Kidney (tissue), 14 donors: ENCODE results near the gene MYO7B. TPM values are rescaled to one million over a fixed set of nuclear protein-coding genes. Genes with fewer than 3 reads are reported as not detected.

Experiments
- DNase-seq, 5 donors: peaks; one replicate each; pipeline ENCODE4 v3.0.0-alpha.2; 2013 to 2020
- FAIRE-seq: peaks from 2 replicates; lab custom pipeline; 2012; peaks lifted over from hg19 to GRCh38; lab: Jason Lieb, UNC
- H3K27ac ChIP-seq, 2 donors: one replicate each; pipeline ENCODE4 v1.7.0; 2013; ENCODE audit warnings: low read depth in 2 of 2, low read length in 2 of 2, inconsistent platforms in 1 of 2
- H3K27me3 ChIP-seq: one replicate; pipeline ENCODE4 v1.7.1; 2013; ENCODE audit warnings: low read length, inconsistent platforms; ENCODE audit not compliant: control insufficient read depth, insufficient read depth
- H3K36me3 ChIP-seq, 3 donors: one replicate each; pipeline versions ENCODE4 v1.7.0 to v1.7.1; 2013; ENCODE audit warnings: low read length in 3 of 3, control low read depth in 1 of 3, inconsistent platforms in 1 of 3; ENCODE audit not compliant: insufficient read depth in 3 of 3, control insufficient read depth in 2 of 3
- H3K4me1 ChIP-seq, 3 donors: one replicate each; pipeline versions ENCODE4 v1.7.0 to v1.7.1; 2013; ENCODE audit warnings: low read length in 3 of 3, inconsistent platforms in 1 of 3, low read depth in 1 of 3; ENCODE audit not compliant: control insufficient read depth in 2 of 3, insufficient read depth in 2 of 3
- H3K4me3 ChIP-seq, 3 donors: one replicate each; pipeline versions ENCODE4 v1.7.0 to v1.8.1; 2013; ENCODE audit warnings: low read length in 3 of 3, control low read depth in 1 of 3, inconsistent platforms in 1 of 3
- H3K9ac ChIP-seq, 3 donors: one replicate each; pipeline versions ENCODE4 v1.7.0 to v1.7.1; 2013; ENCODE audit warnings: low read length in 3 of 3, control low read depth in 1 of 3, inconsistent platforms in 1 of 3
- H3K9me3 ChIP-seq, 3 donors: one replicate each; pipeline versions ENCODE4 v1.7.0 to v1.7.1; 2013; ENCODE audit warnings: low read length in 3 of 3, control low read depth in 1 of 3, inconsistent platforms in 1 of 3; ENCODE audit not compliant: control insufficient read depth in 2 of 3, insufficient read depth in 1 of 3
- intact Hi-C: fragments of 100-400 bp; cut with DNase I; formaldehyde crosslinking; loops from one replicate; pipeline ENCODE4 v1.11.1; 2022
- polyA plus RNA-seq: library from polyadenylated mRNA; stranded (reverse); fragments of 350-450 nt; fragmentation: Illumina TruSeq; extraction: RNeasy Lipid Tissue Mini Kit (QIAGEN cat#74804); gene quantifications from one replicate; pipeline ENCODE4 v1.2.3, GENCODE V29; 2014; ENCODE audit warnings: low read depth, low replicate concordance; ENCODE audit not compliant: insufficient read depth
- total RNA-seq: library from RNA; stranded (reverse); fragmentation: NEBNext Ultra II Directional; extraction: Animal tissue kit (Norgen Biotek cat#: 25700); gene quantifications from one replicate; pipeline ENCODE4 v1.2.1, GENCODE V29; 2021
- TF ChIP-seq, protein P1 (sequence below): IDR thresholded peaks from 3 replicates; pipeline ENCODE4 v1.5.1; 2012; ENCODE audit warnings: mild to moderate bottlenecking, moderate library complexity, borderline replicate concordance; ENCODE audit not compliant: insufficient read depth; ENCODE audit errors: extremely low read depth
- donor health status: control.
- donor health status: control.
- donor health status: control.
- donor health status: control.
- donor health status: control.
- donor health status: DM: yes; HTN: yes; CAD: no.
- donor health status: Normal renal cell carcinoma (clear cell type).

MYO7B gene
- total and polyA plus RNA-seq, 2 donors from 2014 or later, result 11.0 to 22.2 TPM

DNA sequence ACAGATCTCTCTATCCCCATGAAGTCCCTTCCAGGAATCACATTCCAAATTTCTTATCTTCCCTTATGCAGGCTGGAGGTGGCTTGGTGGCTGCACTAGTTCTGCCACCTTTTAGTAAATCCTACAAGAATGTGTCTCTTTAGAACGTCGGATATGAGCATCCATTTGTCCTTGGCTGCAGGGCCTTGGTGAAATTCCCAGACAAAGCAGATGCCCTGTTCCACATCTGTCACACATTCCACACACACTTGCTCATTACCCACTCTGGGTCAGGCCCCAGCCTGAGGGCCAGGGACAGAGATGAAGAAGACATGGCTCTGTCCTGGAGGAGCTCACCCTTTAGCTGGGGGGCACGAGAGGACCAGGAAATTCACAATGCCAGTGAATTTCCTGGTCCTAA lies 79.2 kb downstream of the MYO7B start:
- Histone ChIP-seq H3K4me1 (no peaks in the 10 kb centered on the region), H3K36me3 (no peaks in the 10 kb centered on the region), H3K9ac (no peak overlapping the region), H3K4me3 (no peak overlapping the region), H3K27ac (no peak overlapping the region), H3K27me3 (no peaks in the 10 kb centered on the region), H3K9me3 (peaks cover 0 to 2% (median 0%) of the 10 kb centered on the region in 3 donors)
- intact Hi-C loops, result no loop called here
- TF ChIP-seq, protein P1, sequence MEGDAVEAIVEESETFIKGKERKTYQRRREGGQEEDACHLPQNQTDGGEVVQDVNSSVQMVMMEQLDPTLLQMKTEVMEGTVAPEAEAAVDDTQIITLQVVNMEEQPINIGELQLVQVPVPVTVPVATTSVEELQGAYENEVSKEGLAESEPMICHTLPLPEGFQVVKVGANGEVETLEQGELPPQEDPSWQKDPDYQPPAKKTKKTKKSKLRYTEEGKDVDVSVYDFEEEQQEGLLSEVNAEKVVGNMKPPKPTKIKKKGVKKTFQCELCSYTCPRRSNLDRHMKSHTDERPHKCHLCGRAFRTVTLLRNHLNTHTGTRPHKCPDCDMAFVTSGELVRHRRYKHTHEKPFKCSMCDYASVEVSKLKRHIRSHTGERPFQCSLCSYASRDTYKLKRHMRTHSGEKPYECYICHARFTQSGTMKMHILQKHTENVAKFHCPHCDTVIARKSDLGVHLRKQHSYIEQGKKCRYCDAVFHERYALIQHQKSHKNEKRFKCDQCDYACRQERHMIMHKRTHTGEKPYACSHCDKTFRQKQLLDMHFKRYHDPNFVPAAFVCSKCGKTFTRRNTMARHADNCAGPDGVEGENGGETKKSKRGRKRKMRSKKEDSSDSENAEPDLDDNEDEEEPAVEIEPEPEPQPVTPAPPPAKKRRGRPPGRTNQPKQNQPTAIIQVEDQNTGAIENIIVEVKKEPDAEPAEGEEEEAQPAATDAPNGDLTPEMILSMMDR, result no peak
- DNase-seq (no peak), FAIRE-seq (no peak)

DNA sequence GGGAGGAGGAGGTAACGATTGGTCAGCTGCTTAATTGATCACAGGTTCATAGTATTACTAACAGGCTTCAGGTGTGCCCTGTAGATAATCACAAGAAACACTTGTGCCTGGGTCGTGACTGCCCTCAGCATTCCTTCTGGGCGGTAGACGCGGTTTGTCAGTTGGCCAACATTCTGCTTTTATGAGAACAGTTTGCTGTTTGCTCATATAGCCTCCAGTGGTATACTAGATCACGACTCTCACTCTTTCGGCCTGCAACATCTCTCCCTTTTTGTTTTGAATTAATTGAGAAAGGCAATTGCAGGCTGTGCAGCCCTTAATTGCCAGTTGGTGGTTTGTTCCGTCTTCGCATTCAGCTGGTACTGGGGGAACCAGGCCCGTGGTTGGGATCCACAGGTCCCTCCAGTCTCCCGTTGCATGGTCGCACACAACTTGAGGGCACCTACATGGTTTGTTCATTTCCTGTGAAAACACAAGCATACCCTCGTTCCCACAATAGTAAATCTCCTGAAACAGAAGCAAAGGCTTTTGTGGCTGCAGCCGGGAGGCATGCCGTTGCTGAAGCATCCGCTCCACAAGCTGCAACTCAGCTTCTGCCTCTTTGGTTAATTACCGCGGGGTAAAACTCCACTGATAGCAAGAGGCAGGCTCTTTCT lies 80.2 kb downstream of the MYO7B start:
- Histone ChIP-seq H3K9ac (no peak overlapping the region), H3K4me3 (no peak overlapping the region), H3K4me1 (no peaks in the 10 kb centered on the region), H3K36me3 (no peaks in the 10 kb centered on the region), H3K27ac (no peak overlapping the region), H3K27me3 (no peaks in the 10 kb centered on the region), H3K9me3 (peaks cover 0 to 2% (median 0%) of the 10 kb centered on the region in 3 donors)
- DNase-seq, result no peak
- TF ChIP-seq, protein P1, result no peak
- intact Hi-C loops, result no loop called here
- no peak for FAIRE-seq

DNA sequence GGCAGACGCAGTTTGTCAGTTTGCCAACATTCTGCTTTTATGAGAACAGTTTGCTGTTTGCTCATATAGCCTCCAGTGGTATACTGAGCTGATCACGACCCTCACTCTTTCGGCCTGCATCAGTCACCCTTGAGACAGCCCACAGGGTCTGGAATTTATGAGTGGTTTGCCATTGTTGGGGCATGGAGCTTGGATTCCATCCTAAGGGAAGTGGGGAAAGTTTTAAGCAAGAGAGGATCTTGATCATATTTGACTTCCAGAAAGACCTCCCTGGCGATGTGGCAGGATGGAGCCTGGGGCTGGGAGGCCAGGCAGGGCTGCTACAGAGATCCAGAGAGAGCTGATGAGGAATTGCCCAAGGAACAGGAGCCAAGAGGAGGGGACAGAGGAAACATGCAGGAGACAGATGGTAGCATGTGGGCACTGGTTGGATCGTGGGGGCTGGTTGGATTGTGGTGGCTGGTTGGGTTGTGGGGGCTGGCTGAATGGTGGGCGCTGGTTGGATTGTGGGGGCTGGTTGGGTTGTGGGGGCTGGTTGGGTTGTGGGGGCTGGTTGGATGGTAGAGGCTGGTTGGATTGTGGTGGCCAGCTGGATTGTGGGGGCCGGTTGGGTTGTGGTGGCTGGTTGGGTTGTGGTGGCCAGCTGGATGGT lies 83.2 kb downstream of the MYO7B start:
- Histone ChIP-seq H3K36me3 (peaks cover 0 to 3% (median 0%) of the 10 kb centered on the region in 3 donors), H3K4me1 (no peaks in the 10 kb centered on the region), H3K4me3 (no peak overlapping the region), H3K9me3 (peaks cover 0 to 2% (median 0%) of the 10 kb centered on the region in 3 donors), H3K9ac (no peak overlapping the region), H3K27ac (no peak overlapping the region), H3K27me3 (no peaks in the 10 kb centered on the region)
- DNase-seq (peak in 1 of 5 donors; percentile 18), FAIRE-seq (no peak)
- intact Hi-C loops, result no loop called here
- TF ChIP-seq, protein P1, result no peak
